ENCODE results near the gene FARP2.
"Not testable (repeated sequence)": the region's sequence is repeated elsewhere in the genome, so short reads cannot be mapped to it uniquely, and the experiment has no call there.

Gene FARP2

GRCh38 chr2:241505086-241505780, 149.1 kb downstream of the FARP2 start:
- DNase-seq (ENCODE audit: low read depth in 2 of 2), result no peak

- no peak for DNase-seq (ENCODE audit: low read depth in 2 of 2)
These were observed 149.7 kb downstream of the FARP2 start for GRCh38 chr2:241505781-241506201.

- DNase-seq (ENCODE audit: low read depth in 2 of 2), result not testable (repeated sequence)
These were observed 150.2 kb downstream of the FARP2 start for GRCh38 chr2:241506317-241506716.

GRCh38 chr2:241506793-241507429, 150.8 kb downstream of the FARP2 start:
- no peak for DNase-seq (ENCODE audit: low read depth in 2 of 2)

GRCh38 chr2:241507430-241508239, 151.6 kb downstream of the FARP2 start:
- peak in 1 of 2 experiments; percentile 0 for DNase-seq (ENCODE audit: low read depth in 2 of 2)

- peak; percentile 94 to 97 for DNase-seq (ENCODE audit: low read depth in 2 of 2)
These were observed 152.4 kb downstream of the FARP2 start, which contains the start of gene STK25 for GRCh38 chr2:241508240-241509154. Gene STK25 (minus strand): TSS chr2:241508584. CDS start chr2:241508035, 549 bp downstream.

- no peak for DNase-seq (ENCODE audit: low read depth in 2 of 2)
These were observed 153.2 kb downstream of the FARP2 start for GRCh38 chr2:241509155-241509784.

GRCh38 chr2:241511091-241511741, 155.1 kb downstream of the FARP2 start:
- DNase-seq (ENCODE audit: low read depth in 2 of 2), result no peak

- no peak for DNase-seq (ENCODE audit: low read depth in 2 of 2)
These were observed 158.5 kb downstream of the FARP2 start for GRCh38 chr2:241514553-241514952.

- DNase-seq (ENCODE audit: low read depth in 2 of 2), result no peak
These were observed 159.1 kb downstream of the FARP2 start for GRCh38 chr2:241514986-241515737.

- no peak for DNase-seq (ENCODE audit: low read depth in 2 of 2)
These were observed 160.5 kb downstream of the FARP2 start for GRCh38 chr2:241516520-241516965.

GRCh38 chr2:241517297-241517696, 161.2 kb downstream of the FARP2 start:
- DNase-seq (ENCODE audit: low read depth in 2 of 2), result no peak

- no peak for DNase-seq (ENCODE audit: low read depth in 2 of 2)
These were observed 163.6 kb downstream of the FARP2 start for GRCh38 chr2:241519669-241520068.

- no peak for DNase-seq (ENCODE audit: low read depth in 2 of 2)
These were observed 166.4 kb downstream of the FARP2 start for GRCh38 chr2:241522477-241522876.

GRCh38 chr2:241525818-241526780, 170.0 kb downstream of the FARP2 start:
- not testable (repeated sequence) for DNase-seq (ENCODE audit: low read depth in 2 of 2)

GRCh38 chr2:241530571-241530970, 174.5 kb downstream of the FARP2 start:
- no peak for DNase-seq (ENCODE audit: low read depth in 2 of 2)

- DNase-seq (ENCODE audit: low read depth in 2 of 2), result no peak
These were observed 175.2 kb downstream of the FARP2 start for GRCh38 chr2:241531161-241531722.

GRCh38 chr2:241532168-241532567, 176.1 kb downstream of the FARP2 start:
- no peak for DNase-seq (ENCODE audit: low read depth in 2 of 2)

Data from fibroblast of skin of left biceps (primary cell).